ENCODE data around the gene NLGN1. TPM values are rescaled to one million over a fixed set of nuclear protein-coding genes. Genes with fewer than 3 reads are reported as not detected.

NLGN1 gene
- total and polyA plus RNA-seq, 2 of the 13 experiments (the other 11 are each of a cell fraction or from before 2014, with no cell fraction given): not detected

DNA sequence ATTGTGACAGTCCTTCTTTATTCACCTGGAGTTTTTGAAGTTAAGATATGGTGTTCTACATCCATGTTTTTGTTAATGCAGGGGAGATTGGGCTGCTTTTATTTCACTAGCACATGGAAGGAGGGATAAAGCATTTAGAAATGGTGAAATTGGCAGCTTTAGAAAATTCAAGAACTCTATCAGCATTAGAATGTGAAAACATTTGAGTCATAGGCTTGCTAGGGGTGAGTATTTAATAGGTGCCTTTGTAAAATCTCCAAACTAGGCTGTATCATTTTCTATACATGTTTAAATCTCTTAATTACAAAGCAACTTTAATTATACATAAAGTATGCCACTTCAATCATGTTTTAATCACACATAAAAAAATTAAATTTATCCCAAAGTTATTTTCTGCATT is 12.9 kb downstream of the NLGN1 start:
- no TSS peak for BruUV-seq (replicated peaks)
- intact Hi-C loops (cut with micrococcal nuclease; ENCODE audit: unreplicated experiment): no loop called here
- in situ Hi-C loops (cut with HindIII; ENCODE audit: extremely low pct_ligation_motif_present, low pct_unique_long_range_greater_than_20kb): no loop called here
- ATAC-seq: no peak
- Histone ChIP-seq H3K4me1 (ENCODE audit: insufficient read depth, low read length) (no peaks in the 10 kb centered on the region), H3K4me3 (replicated peaks in 1 of 3; ENCODE audit: insufficient read depth in 1 of 3, low read depth in 2 of 3, low read length in 3 of 3) (no peak overlapping the region), H3K27ac (ENCODE audit: extremely low read length, insufficient read depth, low read length) (no peak overlapping the region), H2AFZ (ENCODE audit: low read length) (no peak overlapping the region), H3K36me3 (replicated peaks in 1 of 2; ENCODE audit: control insufficient read depth in 1 of 2, insufficient read depth in 2 of 2, low read length in 2 of 2) (no peaks in the 10 kb centered on the region), H3K9ac (ENCODE audit: insufficient read depth, low read depth, low read length) (no peak overlapping the region), H3K27me3 (ENCODE audit: control insufficient read depth in 1 of 2, insufficient read depth in 2 of 2, low read length in 2 of 2) (no peaks in the 10 kb centered on the region), H3K4me2 (ENCODE audit: low read depth, low read length) (no peak overlapping the region), H4K20me1 (ENCODE audit: insufficient read depth, low read length) (no peaks in the 10 kb centered on the region), H3K79me2 (ENCODE audit: insufficient read depth, low read length) (no peaks in the 10 kb centered on the region), H3K9me3 (ENCODE audit: low read length) (no peaks in the 10 kb centered on the region)
- CTCF ChIA-PET (ENCODE audit: low intra/inter-chr PET ratio, low total read pairs): no interaction called here
- POLR2A ChIA-PET: no interaction called here
- DNase-seq (ENCODE audit: low spot score): no peak
- TF ChIP-seq, protein P1, sequence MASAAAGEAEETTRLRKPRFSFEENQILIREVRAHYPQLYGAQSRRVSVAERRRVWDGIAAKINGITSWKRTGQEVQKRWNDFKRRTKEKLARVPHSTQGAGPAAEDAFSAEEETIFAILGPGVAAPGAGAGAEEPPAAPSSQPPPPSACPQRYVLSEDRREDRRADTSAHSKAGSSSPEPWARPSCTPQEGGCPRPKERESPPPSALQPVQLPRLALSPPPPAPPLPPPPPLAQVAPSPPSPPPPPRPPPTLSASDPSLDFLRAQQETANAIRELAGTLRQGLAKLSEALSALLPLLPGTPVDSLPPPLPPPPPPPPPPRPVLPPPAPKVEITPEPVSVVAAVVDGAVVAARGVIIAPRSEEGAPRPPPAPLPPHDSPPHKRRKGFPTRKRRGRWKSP (CRISPR knock-in tag; IDR thresholded peaks at IDR 0.05): no peak
- TF ChIP-seq, protein P2, sequence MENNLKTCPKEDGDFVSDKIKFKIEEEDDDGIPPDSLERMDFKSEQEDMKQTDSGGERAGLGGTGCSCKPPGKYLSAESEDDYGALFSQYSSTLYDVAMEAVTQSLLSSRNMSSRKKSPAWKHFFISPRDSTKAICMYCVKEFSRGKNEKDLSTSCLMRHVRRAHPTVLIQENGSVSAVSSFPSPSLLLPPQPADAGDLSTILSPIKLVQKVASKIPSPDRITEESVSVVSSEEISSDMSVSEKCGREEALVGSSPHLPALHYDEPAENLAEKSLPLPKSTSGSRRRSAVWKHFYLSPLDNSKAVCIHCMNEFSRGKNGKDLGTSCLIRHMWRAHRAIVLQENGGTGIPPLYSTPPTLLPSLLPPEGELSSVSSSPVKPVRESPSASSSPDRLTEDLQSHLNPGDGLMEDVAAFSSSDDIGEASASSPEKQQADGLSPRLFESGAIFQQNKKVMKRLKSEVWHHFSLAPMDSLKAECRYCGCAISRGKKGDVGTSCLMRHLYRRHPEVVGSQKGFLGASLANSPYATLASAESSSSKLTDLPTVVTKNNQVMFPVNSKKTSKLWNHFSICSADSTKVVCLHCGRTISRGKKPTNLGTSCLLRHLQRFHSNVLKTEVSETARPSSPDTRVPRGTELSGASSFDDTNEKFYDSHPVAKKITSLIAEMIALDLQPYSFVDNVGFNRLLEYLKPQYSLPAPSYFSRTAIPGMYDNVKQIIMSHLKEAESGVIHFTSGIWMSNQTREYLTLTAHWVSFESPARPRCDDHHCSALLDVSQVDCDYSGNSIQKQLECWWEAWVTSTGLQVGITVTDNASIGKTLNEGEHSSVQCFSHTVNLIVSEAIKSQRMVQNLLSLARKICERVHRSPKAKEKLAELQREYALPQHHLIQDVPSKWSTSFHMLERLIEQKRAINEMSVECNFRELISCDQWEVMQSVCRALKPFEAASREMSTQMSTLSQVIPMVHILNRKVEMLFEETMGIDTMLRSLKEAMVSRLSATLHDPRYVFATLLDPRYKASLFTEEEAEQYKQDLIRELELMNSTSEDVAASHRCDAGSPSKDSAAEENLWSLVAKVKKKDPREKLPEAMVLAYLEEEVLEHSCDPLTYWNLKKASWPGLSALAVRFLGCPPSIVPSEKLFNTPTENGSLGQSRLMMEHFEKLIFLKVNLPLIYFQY (CRISPR knock-in tag; IDR thresholded peaks at IDR 0.05; ENCODE audit: borderline replicate concordance): no peak
- TF ChIP-seq KDM4B (CRISPR knock-in tag; IDR thresholded peaks at IDR 0.05) (no peak), JUNB (CRISPR knock-in tag; IDR thresholded peaks at IDR 0.05; ENCODE audit: borderline replicate concordance) (no peak), ZNF782 (CRISPR knock-in tag; IDR thresholded peaks at IDR 0.05; ENCODE audit: borderline replicate concordance) (no peak), ARNTL (CRISPR knock-in tag; IDR thresholded peaks at IDR 0.05) (no peak), TP53 (CRISPR knock-in tag; conservative IDR thresholded peaks at IDR 0.05) (no peak), ZNF331 (CRISPR knock-in tag; IDR thresholded peaks at IDR 0.05) (no peak), NCOA1 (CRISPR knock-in tag; IDR thresholded peaks at IDR 0.05) (no peak), ZIK1 (CRISPR knock-in tag; IDR thresholded peaks at IDR 0.05; ENCODE audit: borderline replicate concordance, low read depth) (no peak), SP5 (CRISPR knock-in tag; IDR thresholded peaks at IDR 0.05; ENCODE audit: borderline replicate concordance, low read depth) (no peak), SALL2 (CRISPR knock-in tag; IDR thresholded peaks at IDR 0.05) (no peak)
- TF ChIP-seq, protein P3, sequence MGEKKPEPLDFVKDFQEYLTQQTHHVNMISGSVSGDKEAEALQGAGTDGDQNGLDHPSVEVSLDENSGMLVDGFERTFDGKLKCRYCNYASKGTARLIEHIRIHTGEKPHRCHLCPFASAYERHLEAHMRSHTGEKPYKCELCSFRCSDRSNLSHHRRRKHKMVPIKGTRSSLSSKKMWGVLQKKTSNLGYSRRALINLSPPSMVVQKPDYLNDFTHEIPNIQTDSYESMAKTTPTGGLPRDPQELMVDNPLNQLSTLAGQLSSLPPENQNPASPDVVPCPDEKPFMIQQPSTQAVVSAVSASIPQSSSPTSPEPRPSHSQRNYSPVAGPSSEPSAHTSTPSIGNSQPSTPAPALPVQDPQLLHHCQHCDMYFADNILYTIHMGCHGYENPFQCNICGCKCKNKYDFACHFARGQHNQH (CRISPR knock-in tag; IDR thresholded peaks at IDR 0.05): no peak
- TF ChIP-seq, protein P4, sequence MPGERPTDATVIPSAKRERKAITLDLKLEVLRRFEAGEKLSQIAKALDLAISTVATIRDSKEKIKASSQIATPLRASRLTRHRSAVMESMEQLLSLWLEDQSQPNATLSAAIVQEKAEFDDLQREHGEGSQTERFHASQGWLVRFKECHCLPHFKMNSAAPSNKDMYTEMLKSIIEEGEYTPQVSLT (CRISPR knock-in tag; IDR thresholded peaks at IDR 0.05; ENCODE audit: borderline replicate concordance, low read depth): no peak
- FAIRE-seq: no peak
